Measurements from ENCODE around the gene COMTD1. TPM values are rescaled to one million over a fixed set of nuclear protein-coding genes. Genes with fewer than 3 reads are reported as not detected.
"Not testable (repeated sequence)": the region's sequence is repeated elsewhere in the genome, so short reads cannot be mapped to it uniquely, and the experiment has no call there.

The COMTD1 gene
- total and polyA plus RNA-seq, 10 donors, result 14.2 to 57.4 (median 20.4) TPM

DNA sequence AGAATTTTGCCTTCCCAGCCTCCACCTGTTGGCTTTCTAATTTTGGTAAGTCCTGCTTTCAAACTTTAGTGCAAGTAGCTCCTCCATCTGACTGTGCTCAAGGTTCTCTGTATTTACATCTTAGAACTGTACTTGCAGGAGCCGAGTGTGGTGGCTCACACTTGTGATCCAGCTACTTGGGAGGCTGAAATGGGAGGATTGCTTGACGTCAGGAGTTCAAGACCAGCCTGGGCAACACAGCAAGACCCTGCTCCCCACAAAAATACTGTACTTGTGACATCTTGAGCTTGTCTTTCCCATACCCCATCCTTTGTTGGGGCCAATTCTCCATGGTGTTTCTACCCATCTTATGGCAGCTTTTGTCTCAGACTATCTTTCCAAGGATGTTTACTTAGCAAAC lies 29.8 kb downstream of the COMTD1 start:
- TF ChIP-seq POLR2A (IDR thresholded peaks at IDR 0.05) (no peak), POLR2AphosphoS5 (IDR thresholded peaks at IDR 0.05) (no peak)
- TF ChIP-seq, protein P1, sequence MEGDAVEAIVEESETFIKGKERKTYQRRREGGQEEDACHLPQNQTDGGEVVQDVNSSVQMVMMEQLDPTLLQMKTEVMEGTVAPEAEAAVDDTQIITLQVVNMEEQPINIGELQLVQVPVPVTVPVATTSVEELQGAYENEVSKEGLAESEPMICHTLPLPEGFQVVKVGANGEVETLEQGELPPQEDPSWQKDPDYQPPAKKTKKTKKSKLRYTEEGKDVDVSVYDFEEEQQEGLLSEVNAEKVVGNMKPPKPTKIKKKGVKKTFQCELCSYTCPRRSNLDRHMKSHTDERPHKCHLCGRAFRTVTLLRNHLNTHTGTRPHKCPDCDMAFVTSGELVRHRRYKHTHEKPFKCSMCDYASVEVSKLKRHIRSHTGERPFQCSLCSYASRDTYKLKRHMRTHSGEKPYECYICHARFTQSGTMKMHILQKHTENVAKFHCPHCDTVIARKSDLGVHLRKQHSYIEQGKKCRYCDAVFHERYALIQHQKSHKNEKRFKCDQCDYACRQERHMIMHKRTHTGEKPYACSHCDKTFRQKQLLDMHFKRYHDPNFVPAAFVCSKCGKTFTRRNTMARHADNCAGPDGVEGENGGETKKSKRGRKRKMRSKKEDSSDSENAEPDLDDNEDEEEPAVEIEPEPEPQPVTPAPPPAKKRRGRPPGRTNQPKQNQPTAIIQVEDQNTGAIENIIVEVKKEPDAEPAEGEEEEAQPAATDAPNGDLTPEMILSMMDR (IDR thresholded peaks at IDR 0.05 in 8 of 11, conservative IDR thresholded peaks at IDR 0.05 in 3 of 11), result no peak
- 77 to 100% (median 94%) methylated on average over 2 of the region's 2 CpGs for WGBS, 5 donors
- intact Hi-C loops (cut with DNase I; ENCODE audit: low total_unique reads), result no loop called here
- Histone ChIP-seq H3K4me3 (no peak overlapping the region), H3K9me3 (no peaks in the 10 kb centered on the region), H3K27me3 (replicated peaks in 1 of 7) (no peaks in the 10 kb centered on the region), H3K4me1 (peaks cover 3 to 10% (median 7%) of the 10 kb centered on the region in 6 donors), H3K36me3 (no peaks in the 10 kb centered on the region), H3K27ac (no peak overlapping the region)
- no peak for DNase-seq

DNA sequence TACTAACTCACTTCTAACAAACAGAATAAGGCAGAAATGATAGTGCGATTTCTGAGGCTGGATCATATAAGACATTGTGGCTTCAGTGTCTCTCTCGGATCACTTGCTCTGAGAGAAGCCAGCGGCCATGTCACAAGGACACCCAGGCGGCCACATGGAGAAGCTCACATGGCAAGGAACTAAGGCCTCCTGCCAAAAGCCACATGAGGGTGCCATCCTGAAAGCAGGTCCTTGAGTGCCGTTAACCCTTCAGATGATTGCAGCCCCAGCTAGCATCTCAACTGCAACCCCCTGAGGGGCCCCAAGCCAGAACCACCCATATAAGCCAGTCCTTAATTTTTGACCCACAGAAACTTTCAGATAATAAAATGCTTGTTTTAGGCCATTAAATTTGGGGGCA lies 32.0 kb downstream of the COMTD1 start:
- H3K9me3 ChIP-seq, result no peaks in the 10 kb centered on the region
- no peak overlapping the region for H3K4me3 ChIP-seq
- intact Hi-C loops (cut with DNase I; ENCODE audit: low total_unique reads), result no loop called here
- WGBS, 5 donors, result 90 to 98% (median 95%) methylated on average over 5 of the region's 5 CpGs
- no peaks in the 10 kb centered on the region for H3K27me3 ChIP-seq (replicated peaks in 1 of 7)
- H3K4me1 ChIP-seq, result no peaks in the 10 kb centered on the region
- TF ChIP-seq POLR2A (IDR thresholded peaks at IDR 0.05) (no peak), POLR2AphosphoS5 (IDR thresholded peaks at IDR 0.05) (no peak)
- TF ChIP-seq, protein P1 (IDR thresholded peaks at IDR 0.05 in 8 of 11, conservative IDR thresholded peaks at IDR 0.05 in 3 of 11), result no peak
- H3K27ac ChIP-seq, result peak overlapping the region in 1 of 8 donors; percentile 33
- no peak for DNase-seq
- H3K36me3 ChIP-seq, result no peaks in the 10 kb centered on the region

DNA sequence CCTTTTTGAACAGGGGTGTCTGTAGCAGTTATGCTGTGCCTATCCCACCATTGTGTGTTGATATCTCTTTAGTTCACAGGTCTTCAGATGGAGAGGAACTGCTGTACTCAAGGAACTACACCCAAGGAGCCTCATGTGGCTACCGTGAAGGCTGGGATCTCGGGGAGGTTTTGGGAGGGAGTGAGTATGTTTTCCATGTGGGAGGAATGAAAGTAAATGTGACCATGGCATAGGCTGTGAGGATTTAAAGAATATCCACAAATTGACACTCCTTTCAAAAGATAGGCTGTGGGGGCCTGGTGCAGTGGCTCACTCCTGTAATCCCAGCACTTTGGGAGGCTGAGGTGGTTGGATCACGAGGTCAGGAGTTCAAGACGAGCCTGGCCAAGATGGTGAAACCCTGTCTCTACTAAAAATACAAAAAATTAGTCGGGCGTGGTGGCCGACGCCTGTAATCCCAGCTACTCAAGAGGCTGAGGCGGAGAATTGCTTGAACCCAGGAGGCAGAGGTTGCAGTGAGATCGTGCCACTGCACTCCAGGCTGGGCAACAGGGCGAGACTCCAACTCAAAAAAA lies 32.6 kb downstream of the COMTD1 start:
- not testable (repeated sequence) for H3K36me3 ChIP-seq

DNA sequence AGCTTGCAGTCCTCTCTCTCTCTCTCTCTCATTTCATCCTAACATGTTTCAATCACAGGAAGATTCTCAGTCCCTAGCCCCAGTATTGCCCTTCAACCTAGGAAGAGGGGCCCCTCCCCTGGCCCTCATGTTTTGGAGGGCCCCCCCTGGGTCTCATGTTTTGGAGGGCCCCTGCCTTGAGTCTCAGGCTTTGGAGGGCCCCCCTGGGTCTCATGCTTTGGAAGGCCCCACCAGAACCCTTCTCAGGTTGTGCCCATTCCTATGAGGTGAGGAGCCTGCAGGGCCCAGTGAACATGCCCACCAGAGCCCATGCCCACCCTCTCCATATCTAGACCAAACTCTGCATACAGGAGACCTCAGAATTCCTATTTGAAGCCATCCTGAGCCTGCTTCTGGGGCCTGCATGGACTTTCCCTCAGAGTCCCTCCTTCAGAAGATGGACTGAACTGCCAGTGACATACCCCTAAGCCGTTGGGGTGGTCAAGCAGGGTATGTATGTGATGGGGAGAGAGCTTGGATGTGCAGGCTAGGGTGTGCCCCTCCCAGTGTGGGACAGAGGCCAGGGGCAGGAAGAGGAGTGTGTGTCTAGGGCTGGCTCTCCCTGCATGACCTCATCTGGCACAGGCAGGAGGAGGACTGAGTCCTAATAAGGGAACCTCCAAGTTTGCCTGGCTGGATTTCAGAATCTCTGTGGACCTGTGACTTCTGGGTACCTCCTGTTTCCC lies 33.3 kb downstream of the COMTD1 start:
- 63 to 85% (median 67%) methylated on average over 1 of the region's 1 CpG for WGBS, 5 donors
- no peaks in the 10 kb centered on the region for H3K9me3 ChIP-seq
- no peak for DNase-seq
- intact Hi-C loops (cut with DNase I; ENCODE audit: low total_unique reads), result no loop called here
- H3K4me1 ChIP-seq, result peaks cover 0 to 8% (median 0%) of the 10 kb centered on the region in 6 donors
- H3K27me3 ChIP-seq (replicated peaks in 1 of 7), result no peaks in the 10 kb centered on the region
- TF ChIP-seq, protein P1 (IDR thresholded peaks at IDR 0.05 in 8 of 11, conservative IDR thresholded peaks at IDR 0.05 in 3 of 11), result no peak
- no peak for TF ChIP-seq POLR2A (IDR thresholded peaks at IDR 0.05)
- no peak for TF ChIP-seq POLR2AphosphoS5 (IDR thresholded peaks at IDR 0.05)
- peak overlapping the region in 2 of 8 donors; percentile 7 to 33 for H3K27ac ChIP-seq
- no peaks in the 10 kb centered on the region for H3K36me3 ChIP-seq
- H3K4me3 ChIP-seq, result no peak overlapping the region

More for the DNA sequence above, 32.6 kb downstream of the COMTD1 start:
- intact Hi-C loops (cut with DNase I; ENCODE audit: low total_unique reads); DNase-seq; H3K4me1 ChIP-seq; H3K4me3 ChIP-seq; H3K9me3 ChIP-seq; H3K27me3 ChIP-seq (replicated peaks in 1 of 7): not testable (repeated sequence)
- 83 to 92% (median 91%) methylated on average over 11 of the region's 11 CpGs for WGBS, 5 donors
- peak overlapping the region in 2 of 8 donors; percentile 7 to 33 for H3K27ac ChIP-seq

All from spleen (tissue), 11 donors.